ENCODE results near the gene ATRIP. TPM values are rescaled to one million over a fixed set of nuclear protein-coding genes. Genes with fewer than 3 reads are reported as not detected.
"Not testable (repeated sequence)": the region's sequence is repeated elsewhere in the genome, so short reads cannot be mapped to it uniquely, and the experiment has no call there.

ATRIP gene
- total RNA-seq, 1 donor from 2014 or later: 9.6 TPM

DNA sequence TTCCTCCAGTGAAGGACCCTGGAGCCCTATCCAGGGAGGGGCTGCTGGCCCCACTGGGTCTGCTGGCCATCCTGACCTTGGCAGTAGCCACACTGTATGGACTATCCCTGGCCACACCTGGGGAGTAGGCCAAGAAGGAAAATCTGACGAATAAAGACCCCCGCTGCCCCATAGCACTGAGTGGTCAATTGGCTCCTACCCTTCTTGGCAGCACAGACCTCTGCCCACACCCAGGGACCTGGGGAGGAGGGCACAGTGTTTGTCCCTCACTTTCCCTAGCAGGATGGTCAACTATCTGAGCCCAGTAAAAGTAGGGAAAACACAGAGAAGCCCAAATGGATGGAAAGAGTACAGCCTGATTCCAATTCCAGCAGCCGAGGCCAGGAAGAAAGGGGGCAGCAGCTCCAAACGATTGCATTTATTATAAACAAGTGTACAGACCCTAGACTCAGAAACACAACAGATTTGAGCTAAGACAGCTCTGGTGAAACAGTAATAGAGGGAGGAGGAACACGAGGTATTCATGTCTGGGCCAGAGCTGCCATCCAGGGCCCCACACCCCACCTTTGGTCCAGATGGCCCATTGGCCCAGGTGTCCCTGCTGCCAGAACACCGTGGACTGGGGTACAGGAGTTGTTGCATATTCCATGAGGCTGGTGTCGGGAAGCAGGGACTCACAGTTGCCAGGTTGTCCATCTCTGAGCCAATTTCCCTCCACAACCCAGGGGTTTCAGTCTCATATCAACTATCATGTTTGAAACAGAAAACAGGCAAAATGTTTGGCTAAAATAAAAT, 21.1 kb downstream of the ATRIP start:
- no peak for DNase-seq (ENCODE audit: low spot score)

DNA sequence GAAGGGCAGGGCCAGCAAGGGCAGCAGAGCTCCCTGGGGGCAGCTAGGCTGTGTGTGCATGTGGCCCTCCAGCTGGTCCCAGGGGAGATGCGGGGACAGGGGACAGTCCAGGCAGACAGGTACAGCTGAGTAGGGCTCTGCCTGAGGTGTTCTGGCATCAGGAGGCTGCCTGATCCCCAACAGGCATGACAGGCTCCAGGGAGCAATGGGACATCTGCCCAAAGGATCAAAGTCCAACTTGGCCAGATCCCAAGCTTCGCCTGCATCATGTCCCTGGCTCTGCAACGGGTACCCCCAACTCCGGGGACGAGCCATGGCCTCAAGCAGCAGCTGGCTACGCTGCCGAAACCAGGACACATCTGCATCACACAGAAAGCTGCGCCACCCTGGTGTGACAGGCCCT, 21.8 kb downstream of the ATRIP start:
- no peak for DNase-seq (ENCODE audit: low spot score)

DNA sequence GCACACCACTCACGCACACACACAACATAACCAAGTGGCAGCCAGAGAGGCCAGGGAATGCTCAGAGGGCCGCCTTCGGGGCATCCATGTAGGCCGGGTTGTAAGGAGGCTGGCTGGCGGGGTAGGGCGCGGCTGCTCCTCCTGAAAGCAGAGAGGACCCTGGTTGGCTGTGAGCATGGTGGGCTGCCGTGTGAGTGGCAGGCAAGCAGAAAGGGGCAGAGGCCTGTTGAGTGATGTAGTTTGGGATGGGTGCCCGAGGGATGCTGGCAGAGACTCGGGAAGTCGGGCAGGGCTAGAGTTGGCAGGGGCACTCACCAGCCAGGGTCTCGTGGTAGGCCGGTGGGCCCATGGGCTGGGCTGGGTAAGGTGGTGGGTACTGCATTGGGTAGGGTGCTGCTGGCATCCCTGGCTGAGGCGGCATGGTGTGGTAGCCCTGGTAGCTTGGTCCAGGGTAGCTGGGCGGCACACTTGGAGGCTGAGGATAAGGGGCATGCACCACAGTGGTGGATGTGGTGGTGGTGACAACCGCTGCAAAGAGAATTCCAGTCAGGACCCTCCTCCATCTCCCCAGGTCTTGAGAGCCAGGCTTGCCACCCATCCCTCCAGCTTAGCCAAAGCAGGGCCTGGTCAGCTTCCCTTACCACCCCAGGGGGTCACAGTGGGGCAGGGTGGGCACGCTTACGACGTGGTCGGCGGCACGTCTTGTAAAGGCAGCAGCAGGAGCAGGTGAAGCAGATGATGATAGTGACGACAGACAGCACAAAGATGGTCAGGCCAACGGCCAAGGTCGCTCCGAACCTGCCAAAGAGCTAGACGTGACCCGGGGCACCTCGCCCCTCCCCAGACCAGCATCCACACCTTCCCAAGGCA, 22.7 kb downstream of the ATRIP start:
- DNase-seq (ENCODE audit: low spot score): no peak

DNA sequence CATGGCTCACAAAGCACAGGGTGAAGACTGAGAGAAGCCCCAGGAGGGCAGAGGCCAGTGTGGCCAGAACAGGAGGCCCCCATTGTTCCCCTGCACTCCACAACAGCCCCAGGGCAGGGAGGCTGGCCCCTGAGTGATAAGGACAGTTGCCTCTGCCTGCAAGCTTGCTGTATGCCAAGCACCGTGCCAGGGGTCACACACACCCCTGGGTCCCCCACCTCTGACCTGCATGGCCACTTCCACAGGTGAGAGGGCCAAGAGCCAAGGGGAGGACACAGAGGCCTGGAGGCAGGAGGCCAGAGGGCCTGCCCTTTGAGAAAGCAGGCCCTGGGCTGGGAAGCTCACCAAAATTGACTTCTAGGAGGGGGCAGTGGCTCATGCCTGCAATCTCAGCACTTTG, 23.7 kb downstream of the ATRIP start:
- no peak for DNase-seq (ENCODE audit: low spot score)

DNA sequence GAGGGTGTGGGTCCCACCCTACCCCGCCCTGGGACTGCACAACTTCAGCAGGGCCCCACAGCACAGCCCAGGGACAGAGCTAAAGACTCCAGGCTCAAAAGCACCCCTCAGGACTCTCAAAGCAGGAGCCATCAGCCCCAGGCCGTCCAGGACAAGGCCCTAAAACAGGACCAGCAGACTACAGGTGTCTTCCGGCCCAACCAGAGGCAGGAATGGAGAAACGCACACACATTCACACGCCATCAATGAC, 26.1 kb downstream of the ATRIP start:
- no peak for DNase-seq (ENCODE audit: low spot score)

DNA sequence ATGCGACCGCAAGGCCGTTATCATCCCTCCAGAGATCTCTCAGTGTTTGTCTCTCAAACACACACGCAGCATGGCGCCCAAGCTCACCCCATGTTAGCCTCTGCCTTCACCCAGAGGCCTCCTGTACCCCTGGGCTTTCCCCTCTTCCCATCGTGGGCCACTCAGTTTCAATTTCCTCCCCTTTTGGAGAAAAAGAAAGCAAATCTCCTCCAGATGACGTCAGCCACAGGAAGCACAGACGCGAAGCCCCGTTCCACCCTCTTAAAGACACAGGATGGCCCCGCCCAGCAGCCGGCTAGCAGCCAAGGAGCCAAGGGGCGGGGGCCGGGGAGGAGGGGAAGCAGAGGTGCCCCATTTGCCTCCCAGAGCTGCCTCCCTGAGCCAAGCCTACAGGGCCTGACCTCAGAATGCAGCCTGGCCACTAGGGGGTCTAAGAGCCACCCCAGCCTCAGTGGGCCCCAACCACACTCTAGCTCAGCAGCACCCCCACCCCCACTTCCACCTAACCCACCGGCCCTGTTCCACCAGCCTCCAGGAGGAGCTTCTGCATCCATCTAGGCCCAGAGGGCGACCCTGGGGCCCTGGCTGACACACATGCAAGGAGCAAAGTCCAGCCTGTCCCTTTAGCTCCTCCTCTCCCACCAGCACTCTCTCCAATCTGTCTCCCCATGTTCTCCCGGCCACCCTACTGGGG, 26.5 kb downstream of the ATRIP start:
- DNase-seq (ENCODE audit: low spot score): peak; percentile 93

DNA sequence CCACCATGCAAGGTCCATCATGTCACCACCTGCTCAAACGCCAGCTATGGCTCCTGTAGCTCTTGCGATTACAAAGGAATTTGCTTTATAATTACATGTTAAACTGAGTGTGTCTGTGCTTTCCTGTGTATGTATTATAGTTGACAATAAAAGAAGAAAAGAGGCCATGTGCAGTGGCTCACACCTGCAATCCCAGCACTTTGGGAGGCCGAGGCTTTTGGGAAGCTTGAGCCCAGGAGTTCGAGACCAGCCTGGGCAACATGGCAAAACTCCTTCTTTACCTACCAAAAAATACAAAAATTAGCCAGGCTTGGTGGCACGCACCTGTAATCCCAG, 27.0 kb downstream of the ATRIP start:
- DNase-seq (ENCODE audit: low spot score): no peak

DNA sequence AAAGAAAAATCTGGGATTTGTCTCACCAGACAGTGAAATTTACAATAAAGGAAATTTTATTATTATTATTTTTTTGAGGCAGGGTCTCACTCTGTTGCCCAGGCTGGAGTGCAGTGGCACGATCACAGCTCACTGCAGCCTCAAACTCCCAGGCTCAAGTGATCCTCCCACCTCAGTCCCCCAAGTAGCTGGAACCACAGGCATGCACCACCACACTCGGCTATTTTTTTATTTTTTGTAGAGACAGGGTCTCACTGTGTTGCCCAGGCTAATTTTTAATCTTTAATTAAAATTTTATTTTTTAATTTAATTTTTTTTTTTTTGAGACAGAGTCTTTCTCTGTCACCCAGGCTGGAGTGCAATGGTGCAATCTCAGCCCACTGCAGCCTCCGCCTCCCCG, 27.5 kb downstream of the ATRIP start:
- not testable (repeated sequence) for DNase-seq (ENCODE audit: low spot score)

DNA sequence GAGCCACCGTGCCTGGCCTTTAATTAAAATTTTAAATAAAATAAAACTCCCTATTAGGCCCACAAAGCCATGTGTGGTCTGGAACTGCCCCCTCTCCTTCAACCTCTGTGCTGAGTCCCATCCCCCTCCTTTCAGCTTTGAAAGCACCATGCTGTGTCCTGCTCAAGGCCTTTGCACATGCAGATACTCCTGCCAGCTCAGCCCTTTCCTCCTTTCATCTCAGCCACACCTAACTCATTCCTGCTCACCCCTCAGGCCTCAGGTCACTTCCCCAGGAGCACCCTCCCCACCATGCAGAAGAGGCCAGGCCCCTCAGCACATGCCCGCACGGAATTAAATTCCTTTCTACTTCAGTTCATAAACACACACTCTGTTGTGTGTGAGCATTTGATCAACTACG, 28.1 kb downstream of the ATRIP start:
- DNase-seq (ENCODE audit: low spot score): no peak

DNA sequence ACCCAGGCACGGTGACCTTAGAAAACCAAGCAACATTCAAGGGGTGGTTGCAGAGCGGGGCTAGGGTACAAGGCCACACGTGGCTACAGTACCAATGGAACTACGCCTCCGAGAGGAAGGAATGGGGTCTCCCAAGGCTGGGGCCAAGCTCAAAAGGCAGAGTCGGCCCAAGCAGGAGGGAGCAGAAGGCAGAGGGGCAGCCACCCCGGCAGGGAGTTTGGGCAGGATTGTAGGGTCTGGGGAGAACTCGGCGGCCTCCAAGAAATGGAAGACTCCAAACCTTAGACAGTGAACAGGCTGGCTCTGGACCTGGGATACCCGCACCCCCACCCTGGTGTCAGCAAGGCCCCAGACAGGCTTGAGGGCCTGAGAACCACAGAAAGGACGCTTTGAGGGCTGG, 28.7 kb downstream of the ATRIP start:
- no peak for DNase-seq (ENCODE audit: low spot score)

DNA sequence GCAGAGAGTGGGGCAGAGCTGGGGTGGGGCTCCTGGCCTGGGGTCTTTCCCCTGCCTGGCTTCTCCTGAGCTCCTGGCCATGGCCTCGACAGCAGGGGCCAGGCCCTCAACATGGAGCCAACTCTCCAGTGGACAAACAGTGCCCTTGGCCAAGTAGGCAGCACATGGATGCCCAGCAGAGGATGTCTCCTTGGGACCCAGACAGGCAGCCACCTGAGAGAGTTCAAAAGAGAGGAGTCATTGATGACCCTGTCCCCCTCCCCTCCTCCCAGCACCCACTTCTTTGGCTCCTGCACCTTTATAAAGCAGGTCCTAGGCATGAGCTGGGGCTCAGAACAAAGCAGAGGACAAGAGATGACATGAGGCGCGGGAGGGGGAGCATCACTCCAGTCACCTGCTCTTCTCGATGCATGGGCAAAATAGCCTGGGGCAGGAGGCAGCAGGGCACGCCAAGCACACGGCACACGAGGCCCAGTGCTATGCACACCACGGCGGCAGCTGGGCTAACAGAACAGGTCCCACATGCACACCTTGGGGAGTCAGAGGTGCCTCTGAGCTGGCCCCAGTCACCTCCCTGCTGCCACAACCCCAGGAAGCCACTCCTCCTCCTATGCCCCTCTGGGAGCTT, 30.0 kb downstream of the ATRIP start:
- no peak for DNase-seq (ENCODE audit: low spot score)

DNA sequence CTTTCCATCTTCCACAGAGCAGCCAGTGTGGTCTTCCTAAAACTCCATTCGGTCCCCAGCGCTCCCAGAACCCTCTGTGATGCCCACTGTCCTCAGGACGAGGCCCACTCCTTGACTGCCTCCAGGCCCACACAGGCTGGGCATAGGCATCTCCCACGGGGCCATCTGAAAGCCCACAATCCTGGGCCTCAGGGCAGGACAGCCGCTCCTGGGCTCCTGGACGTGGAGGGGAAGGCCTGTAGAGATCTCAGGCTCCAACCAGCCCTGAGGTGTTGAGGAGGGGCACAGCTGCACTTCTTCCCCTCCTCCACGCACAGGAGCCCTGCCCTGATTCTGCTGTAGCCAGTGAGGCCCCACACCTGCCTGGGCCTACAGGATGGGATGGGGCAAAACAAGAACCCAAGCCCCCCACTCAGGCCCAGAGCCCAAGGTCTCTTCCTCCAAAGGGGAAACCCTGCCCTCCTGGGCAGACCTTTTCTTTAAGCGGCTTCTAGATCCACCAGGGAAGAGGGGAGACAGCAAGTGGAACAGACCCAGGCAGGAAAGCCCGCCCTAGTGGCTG, 31.5 kb downstream of the ATRIP start:
- no peak for DNase-seq (ENCODE audit: low spot score)

DNA sequence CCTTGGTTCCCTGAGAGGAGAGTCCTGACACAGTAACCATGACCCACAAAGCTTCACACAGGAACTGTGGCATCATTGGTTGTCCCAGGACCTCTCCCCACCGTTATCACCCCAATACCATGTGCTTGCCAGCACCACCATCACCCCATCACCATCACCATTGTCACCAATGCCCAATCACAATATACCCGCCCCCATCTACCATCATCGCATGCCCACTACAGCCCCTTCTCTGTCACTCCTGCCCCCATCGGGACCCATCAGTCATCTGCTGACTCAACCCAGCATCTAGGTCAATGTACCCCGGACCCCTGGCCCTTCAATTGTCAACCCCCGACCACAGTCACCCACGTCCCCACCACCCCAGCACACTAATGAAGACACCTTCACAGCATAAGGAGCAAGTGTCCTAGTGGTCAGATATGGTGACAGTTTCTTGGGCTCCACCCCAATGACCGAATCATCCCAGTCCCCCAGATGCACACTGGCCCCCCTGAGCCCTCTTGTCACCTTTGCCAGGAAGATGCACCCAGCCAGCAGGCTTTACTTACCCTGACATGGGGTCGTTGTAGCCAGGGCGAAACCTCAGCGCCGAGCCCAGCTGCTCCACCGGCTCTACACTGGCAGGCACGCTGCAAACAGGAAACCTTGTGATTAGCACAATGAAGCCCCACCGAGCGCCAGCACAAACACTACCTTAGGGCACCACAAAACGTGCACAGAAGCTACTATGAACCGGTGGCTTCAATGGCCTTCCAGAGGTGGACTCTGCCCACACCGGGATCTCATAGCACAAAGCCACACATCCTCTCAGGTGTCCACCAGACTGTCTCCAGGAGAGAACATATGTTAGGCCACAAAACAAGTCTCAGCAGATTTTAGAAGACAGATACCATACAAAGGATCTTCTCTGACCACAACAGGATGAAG, 32.4 kb downstream of the ATRIP start:
- DNase-seq (ENCODE audit: low spot score): no peak

DNA sequence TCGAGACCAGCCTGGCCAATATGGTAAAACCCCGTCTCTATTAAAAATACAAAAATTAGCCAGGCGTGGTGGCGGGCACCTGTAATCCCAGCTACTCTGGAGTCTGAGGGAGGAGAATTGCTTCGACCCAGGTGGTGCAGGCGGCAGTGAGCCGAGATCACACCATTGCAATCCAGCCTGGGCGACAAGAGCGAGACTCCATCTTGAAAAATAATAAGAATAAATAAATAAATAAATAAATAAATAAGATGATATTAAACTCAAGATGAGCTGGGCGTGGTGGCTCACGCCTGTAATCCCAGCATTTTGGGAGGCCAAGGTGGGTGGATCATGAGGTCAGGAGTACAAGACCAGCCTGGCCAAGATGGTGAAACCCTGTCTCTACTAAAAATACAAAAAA, 34.4 kb downstream of the ATRIP start:
- not testable (repeated sequence) for DNase-seq (ENCODE audit: low spot score)

DNA sequence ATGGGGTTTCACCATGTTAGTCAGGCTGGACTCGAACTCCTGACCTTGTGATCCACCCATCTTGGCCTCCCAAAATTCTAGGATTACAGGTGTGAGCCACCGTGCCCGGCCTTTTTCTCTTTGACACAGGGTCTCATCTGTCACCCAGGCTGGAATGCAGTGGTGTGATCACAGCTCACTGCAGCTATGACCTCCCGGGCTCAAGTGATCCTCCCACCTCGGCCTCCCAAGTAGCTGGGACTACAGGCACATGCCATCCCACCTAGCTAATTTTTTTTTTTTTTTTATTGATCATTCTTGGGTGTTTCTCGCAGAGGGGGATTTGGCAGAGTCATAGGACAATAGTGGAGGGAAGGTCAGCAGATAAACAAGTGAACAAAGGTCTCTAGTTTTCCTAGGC, 36.3 kb downstream of the ATRIP start:
- DNase-seq (ENCODE audit: low spot score): not testable (repeated sequence)

DNA sequence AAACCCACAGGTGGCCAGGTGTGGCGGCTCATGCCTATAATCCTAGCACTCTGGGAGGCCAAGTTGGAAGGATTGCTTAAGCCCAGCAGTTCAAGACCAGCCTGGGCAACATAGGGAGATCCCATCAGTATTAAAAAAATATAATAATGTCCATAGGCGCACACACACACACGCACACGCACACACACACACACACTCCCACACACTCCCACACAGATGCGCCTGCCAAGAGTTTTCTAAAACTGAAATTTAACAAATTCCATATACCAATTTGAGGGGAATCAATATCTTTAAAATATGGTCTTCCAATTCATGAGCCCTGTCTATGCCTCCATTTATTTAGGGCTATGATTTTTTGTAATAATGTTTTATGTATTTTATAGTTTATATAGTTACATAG, 40.4 kb downstream of the ATRIP start:
- DNase-seq (ENCODE audit: low spot score): no peak

DNA sequence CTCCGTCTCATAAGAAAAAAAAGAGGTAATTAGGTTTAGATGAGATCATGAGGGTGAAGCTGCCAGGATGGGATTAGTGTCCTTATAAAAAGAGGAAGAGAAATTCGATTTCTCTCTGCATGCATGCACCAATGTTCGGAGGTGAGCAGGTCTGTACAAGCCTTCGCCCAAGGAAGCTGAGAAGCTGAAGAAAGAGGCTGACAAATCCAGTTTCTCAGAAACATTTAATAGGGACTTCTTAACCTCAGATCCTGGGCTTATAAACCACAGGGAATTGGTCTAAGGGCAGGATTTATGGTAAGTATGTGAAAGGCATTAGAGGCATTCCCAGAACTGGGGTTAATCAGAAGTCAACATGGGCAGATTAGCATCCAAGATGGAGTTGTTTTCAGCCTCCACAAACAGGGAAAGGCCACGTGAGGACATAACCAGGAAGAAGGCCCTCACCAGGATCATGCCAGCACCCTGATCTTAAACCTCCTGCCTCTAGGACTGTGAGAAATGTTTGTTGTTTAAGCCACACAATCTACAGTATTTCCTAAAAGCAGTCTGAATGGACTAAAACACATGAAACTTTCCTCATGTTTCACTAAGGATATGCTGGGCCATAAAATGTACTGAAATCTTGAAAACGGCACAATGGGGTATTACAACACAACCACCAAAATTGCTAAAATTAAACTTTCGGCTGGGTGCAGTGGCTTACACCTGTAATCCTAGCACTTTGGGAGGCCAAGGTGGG, 46.1 kb downstream of the ATRIP start:
- DNase-seq (ENCODE audit: low spot score): no peak

DNA sequence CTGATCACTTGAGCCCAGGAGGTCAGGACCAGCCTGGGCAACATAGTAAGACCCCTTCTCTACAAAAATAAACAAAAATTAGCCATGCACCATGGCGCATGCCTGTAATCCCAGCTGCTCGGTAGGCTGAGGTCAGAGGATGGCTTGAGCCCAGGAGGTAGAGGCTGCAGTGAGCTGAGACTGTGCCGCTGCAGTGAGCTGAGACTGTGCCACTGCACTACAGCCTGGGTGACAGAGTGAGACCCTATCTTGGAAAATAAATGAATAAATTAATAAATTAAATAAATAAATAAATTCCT, 46.6 kb downstream of the ATRIP start:
- DNase-seq (ENCODE audit: low spot score): no peak

DNA sequence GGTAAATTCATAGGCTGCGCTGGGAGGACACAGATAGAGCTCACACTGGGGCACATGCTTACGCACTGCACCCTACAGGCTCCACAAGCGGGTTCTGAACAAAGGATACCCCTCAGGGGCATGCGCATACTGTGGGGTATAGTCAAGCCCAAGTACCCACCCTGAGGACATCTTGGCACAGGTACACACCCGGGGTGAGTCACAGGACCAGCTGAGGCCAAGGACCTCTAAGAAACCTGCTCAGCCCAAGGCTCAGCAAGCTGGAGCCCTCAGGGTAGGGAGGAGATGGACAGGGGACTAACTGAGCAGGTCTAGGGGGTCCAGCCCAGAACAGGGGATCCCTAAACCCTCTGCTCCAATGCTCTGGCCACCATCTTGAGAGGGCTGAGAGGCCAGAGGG, 54.1 kb downstream of the ATRIP start:
- no peak for DNase-seq (ENCODE audit: low spot score)

DNA sequence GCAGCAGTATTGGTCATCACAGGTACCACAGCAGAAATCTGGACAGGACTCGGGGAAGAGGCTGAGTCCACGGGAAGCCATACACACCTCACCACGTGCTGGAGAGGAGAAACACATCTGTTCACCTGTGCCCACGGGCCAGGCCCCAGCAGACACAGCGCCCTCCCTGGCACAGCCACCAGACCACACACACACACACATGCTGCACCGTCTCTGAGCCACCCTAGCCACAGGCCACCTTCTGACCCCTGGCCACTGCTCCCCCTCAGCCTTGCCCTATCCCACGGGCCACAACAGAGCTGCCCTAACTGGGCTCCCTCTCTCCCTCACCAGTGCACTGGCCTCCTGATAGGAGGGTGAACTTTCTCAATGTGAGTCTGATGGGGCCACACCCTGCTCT, 54.7 kb downstream of the ATRIP start:
- no peak for DNase-seq (ENCODE audit: low spot score)

DNA sequence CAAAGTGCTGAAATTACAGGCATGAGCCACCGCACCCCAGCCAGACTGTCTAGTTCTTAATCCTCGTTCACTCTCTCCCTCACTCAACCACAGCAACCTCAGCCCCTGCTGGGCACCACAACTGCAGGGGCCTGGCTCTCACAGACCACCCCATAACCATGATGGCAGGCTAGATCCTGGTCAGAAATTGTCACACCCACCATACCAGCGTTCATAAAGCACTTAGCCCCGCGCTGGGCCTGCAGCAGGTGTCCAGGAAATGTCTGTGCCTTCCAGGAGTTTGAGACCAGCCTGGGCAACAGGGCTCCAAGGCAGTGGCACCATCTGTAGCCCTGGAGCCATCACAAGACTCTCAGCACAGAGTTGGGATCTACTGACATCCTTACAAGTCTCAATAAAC, 55.6 kb downstream of the ATRIP start:
- DNase-seq (ENCODE audit: low spot score): no peak

Data from ureter (tissue), 1 donor.